Measurements from ENCODE around the gene ZBTB7B. TPM values are rescaled to one million over a fixed set of nuclear protein-coding genes. Genes with fewer than 3 reads are reported as not detected.

The ZBTB7B gene
- total RNA-seq, 6 experiments from 2014 or later, result 31.1 to 37.1 (median 34.1) TPM

DNA sequence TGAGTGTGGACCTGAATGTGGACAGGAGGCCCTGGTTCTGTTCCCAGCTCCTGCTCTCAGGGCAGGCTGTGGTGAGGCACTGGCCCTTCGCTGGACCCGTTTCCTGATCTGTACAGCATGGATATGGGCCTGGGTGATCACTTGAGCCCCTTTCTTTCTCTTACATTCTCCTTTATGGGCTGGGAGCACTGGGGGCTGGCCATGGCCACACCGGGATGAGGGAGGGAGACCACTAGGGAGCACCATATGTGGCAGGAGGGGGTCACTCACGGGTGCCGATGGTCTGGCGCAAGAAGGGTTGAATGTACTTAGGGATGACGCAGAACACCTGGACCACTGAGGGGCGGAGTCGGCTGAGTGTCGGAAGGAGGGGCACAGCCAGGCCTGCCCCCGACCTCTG, 28.3 kb downstream of the ZBTB7B start:
- Mint-ChIP-seq H3K4me3 (no peak overlapping the region), H3K27me3 (ENCODE audit: insufficient read depth) (peaks cover 37% of the 10 kb centered on the region), H3K27ac (no peak overlapping the region), H3K9me3 (no peaks in the 10 kb centered on the region), H3K36me3 (ENCODE audit: low read depth) (no peaks in the 10 kb centered on the region), H3K4me1 (ENCODE audit: low read depth) (peaks cover 6% of the 10 kb centered on the region; the same call in 1 of the 2 replicates)
- DNase-seq, result no peak
- TF ChIP-seq, protein P1, sequence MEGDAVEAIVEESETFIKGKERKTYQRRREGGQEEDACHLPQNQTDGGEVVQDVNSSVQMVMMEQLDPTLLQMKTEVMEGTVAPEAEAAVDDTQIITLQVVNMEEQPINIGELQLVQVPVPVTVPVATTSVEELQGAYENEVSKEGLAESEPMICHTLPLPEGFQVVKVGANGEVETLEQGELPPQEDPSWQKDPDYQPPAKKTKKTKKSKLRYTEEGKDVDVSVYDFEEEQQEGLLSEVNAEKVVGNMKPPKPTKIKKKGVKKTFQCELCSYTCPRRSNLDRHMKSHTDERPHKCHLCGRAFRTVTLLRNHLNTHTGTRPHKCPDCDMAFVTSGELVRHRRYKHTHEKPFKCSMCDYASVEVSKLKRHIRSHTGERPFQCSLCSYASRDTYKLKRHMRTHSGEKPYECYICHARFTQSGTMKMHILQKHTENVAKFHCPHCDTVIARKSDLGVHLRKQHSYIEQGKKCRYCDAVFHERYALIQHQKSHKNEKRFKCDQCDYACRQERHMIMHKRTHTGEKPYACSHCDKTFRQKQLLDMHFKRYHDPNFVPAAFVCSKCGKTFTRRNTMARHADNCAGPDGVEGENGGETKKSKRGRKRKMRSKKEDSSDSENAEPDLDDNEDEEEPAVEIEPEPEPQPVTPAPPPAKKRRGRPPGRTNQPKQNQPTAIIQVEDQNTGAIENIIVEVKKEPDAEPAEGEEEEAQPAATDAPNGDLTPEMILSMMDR (IDR thresholded peaks at IDR 0.05), result no peak

DNA sequence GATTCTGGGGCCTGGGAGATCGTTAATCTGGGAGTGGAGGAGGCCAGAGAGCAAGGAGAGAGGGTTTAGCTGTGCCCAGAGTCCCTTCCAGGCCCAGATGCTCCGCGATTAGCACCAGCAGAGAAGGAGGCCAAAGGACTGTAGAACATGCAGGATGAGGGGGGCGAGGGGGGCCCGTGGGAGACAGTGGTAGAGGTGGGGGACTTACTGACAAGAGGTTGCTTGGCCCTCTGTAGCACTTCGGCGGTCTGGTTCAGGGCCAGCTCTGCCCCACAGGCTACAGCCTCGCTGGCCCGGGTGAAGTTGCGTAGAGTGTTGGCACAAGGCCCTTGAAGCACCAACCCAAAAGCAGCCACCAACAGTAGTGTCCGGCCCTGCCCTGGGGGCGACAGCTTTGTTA, 30.3 kb downstream of the ZBTB7B start:
- Mint-ChIP-seq H3K9me3 (no peaks in the 10 kb centered on the region), H3K27ac (no peak overlapping the region), H3K4me3 (no peak overlapping the region), H3K36me3 (ENCODE audit: low read depth) (no peaks in the 10 kb centered on the region), H3K4me1 (ENCODE audit: low read depth) (no peaks in the 10 kb centered on the region), H3K27me3 (ENCODE audit: insufficient read depth) (peaks cover 51% of the 10 kb centered on the region)
- no peak for DNase-seq
- TF ChIP-seq, protein P1 (IDR thresholded peaks at IDR 0.05), result no peak

DNA sequence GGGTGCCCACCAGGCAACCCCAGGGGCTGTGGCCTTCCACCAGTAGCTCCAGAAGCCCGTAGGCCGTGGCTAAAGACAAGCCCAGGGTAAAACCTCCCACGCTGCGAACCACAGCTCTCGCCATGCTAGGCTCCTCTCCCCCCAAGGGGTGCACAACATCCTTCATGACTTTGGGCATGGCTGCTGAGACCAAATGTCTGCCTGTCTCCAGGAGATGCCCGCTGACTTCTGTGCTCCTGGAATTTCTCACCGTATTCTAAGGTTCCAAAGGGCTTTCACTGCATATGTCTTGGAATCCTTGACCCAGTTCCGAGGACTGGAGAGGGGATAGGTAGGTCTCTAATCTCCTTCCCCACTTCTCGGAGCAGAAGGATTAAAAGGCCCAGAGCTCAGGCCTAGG, 30.9 kb downstream of the ZBTB7B start, which contains the start of the genes DCST1 and DCST2:
DCST1 (plus strand) TSS at position 301 of the 400 bp plus-strand sequence. CDS start 213 bp downstream, outside the sequence.
DCST2 (minus strand) TSS at position 258 of the 400 bp plus-strand sequence; CDS start at position 178, 80 bp downstream.
- TF ChIP-seq, protein P1 (IDR thresholded peaks at IDR 0.05), result no peak
- Mint-ChIP-seq H3K4me1 (ENCODE audit: low read depth) (peaks cover 3% of the 10 kb centered on the region), H3K9me3 (no peaks in the 10 kb centered on the region), H3K27me3 (ENCODE audit: insufficient read depth) (peaks cover 57% of the 10 kb centered on the region), H3K36me3 (ENCODE audit: low read depth) (no peaks in the 10 kb centered on the region), H3K4me3 (no peak within 1 kb of the TSS), H3K27ac (no peak within 1 kb of the TSS)
- DNase-seq, result no peak

DNA sequence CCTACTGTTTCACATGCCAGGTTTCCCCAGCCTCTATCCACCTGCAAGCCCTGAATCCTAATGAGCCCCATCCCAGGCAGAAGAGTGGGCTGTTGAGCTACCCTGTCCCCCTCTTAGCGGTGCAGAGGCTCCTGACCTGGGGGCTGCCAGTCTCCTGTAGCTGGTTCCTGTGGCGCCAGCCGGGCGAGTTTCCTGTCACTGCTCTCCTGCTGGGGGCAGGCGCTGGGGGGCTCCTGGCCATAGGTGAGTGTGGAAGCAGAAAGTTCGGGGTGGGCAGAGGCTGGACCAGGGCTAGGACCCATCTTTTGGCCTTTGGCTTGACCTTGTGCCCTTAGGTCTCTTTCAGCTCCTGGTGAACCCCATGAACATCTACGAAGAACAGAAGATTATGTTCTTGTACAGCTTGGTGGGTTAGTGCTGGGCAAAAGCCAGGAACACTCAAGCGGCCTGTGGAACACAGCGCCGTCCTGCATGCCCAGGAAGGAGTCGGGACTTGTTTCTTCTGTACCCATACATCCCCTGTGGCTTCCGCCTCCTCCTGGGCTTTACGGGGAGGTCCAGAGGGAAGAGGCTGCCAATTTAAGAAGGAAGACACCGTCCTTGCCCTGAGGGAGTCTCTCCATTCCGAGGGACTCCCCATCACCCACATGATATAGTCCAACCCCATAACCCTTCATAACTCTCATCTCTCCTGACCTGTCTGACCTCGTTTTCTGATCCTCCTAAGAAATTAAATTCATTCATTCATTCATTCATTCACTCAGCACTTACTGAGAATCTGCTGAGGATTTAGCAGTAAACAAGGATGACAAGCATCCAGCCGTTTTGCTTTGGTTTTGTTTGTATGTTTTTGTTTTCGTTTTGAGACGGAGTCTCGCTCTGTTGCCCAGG, 32.0 kb downstream of the ZBTB7B start:
- peaks cover 8% of the 10 kb centered on the region for H3K4me1 Mint-ChIP-seq (ENCODE audit: low read depth)
- no peak overlapping the region for H3K4me3 Mint-ChIP-seq
- H3K9me3 Mint-ChIP-seq, result no peaks in the 10 kb centered on the region
- TF ChIP-seq, protein P1 (IDR thresholded peaks at IDR 0.05), result no peak
- DNase-seq, result no peak
- no peak overlapping the region for H3K27ac Mint-ChIP-seq
- H3K27me3 Mint-ChIP-seq (ENCODE audit: insufficient read depth), result peaks cover 62% of the 10 kb centered on the region
- H3K36me3 Mint-ChIP-seq (ENCODE audit: low read depth), result no peaks in the 10 kb centered on the region

DNA sequence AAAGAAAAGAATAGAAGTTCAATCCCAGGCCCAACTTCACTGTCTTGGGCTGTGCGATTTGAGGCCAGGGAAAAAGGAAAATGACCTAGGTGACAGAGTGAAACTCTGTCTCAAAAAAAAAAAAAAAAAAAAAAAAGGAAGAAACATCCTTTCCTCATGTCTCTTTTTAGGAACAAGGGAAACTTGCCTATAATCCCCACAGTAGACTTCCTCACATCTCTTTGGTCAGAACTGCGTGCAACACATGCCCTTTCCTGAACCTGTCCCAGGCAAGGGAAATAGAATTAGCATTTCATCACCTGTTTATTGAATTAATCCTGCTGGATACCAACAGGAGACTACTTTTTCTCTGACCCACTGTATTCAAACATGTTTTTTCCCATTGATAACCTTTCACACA, 33.3 kb downstream of the ZBTB7B start:
- Mint-ChIP-seq H3K4me1 (ENCODE audit: low read depth) (peaks cover 8% of the 10 kb centered on the region), H3K9me3 (no peaks in the 10 kb centered on the region), H3K36me3 (ENCODE audit: low read depth) (no peaks in the 10 kb centered on the region), H3K4me3 (no peak overlapping the region), H3K27ac (no peak overlapping the region), H3K27me3 (ENCODE audit: insufficient read depth) (peaks cover 63% of the 10 kb centered on the region)
- no peak for DNase-seq
- TF ChIP-seq, protein P1 (IDR thresholded peaks at IDR 0.05), result no peak

Measured in HFFc6 (cell line).